ENCODE measurements around the gene GRWD1. TPM values are rescaled to one million over a fixed set of nuclear protein-coding genes. Genes with fewer than 3 reads are reported as not detected.
"Not testable (repeated sequence)": the region's sequence is repeated elsewhere in the genome, so short reads cannot be mapped to it uniquely, and the experiment has no call there.

GRWD1 gene
- total RNA-seq, 1 donor from 2014 or later = 77.8 TPM

DNA sequence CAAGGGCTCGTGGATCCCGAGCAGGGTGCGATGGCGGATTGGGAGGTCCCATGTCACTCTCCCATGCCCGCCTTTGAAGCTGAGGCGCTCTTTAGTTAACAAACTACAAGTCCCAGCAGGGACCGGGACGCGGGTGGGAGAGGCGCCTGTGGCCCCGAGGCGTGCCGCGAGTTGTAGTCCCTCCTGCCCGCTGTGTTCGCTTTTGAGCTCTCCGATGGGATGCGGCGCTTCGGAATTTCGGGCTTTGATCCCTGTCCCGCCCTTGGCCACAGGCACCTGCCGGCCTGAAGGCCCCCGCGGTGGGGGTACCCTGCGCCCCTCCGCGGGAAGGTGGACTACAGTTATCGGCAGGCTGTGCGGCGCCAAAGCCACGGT is 34.4 kb downstream of the GRWD1 start:
- Mint-ChIP-seq H3K36me3 (ENCODE audit: low read depth) (peaks cover 20% of the 10 kb centered on the region), H3K4me3 (ENCODE audit: low read depth) (peak overlapping the region; percentile 72), H3K27me3 (ENCODE audit: low read depth) (no peaks in the 10 kb centered on the region), H3K9me3 (no peaks in the 10 kb centered on the region), H3K27ac (peak overlapping the region; percentile 73), H3K4me1 (ENCODE audit: low read depth) (peaks cover 12% of the 10 kb centered on the region)
- no peak for DNase-seq (ENCODE audit: low spot score)
- intact Hi-C loops (cut with micrococcal nuclease) = no loop called here

DNA sequence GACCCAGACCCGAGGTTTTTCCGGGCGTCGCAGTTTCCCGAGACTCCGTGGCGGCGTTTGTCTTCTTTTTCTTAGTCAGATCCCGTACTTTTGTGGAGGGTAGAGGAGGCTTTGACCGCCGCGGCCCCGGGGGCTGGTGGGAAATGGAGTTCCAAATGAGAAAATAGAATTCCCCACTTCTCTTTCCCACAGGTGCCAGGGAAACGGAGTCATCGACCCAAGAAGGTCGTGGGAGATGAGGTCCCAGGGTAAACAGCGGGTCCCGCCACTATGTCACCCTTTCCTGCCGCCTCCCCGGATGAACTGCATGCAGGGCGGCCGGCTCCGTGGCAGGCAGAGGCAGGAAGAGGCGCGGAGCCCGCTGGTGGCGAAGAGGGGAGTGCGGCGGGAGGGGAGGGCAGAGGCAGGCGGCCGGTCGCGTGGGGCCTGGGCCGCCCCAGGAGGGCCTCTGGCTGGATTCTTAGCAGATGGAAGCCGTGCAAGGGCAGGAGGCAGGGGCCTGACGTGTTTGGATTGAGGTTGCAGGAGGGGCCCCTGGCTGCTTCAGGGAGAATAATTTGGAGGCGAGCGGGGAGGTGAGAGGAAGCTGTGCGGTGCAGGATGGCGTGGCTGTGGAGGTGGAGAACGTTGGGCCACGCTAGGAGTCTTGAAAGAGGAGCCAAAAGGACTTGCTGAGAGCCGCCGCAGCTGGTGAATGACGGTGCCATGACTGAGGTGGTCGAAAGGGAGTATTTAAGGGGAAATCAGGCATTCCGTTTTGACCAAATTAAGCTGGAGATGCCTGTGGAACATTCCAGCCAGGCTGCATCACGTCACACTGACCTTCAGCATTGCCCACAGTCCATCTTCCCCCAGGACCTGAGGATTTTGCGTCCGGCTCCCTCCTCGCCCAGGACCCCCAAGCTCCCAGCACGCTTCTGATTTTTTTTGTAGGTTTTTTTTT is 35.0 kb downstream of the GRWD1 start:
- Mint-ChIP-seq H3K27ac (peak overlapping the region; percentile 73), H3K9me3 (no peaks in the 10 kb centered on the region), H3K4me3 (ENCODE audit: low read depth) (peak overlapping the region; percentile 72), H3K27me3 (ENCODE audit: low read depth) (no peaks in the 10 kb centered on the region), H3K36me3 (ENCODE audit: low read depth) (peaks cover 13% of the 10 kb centered on the region), H3K4me1 (ENCODE audit: low read depth) (peaks cover 12% of the 10 kb centered on the region)
- intact Hi-C loops (cut with micrococcal nuclease) = no loop called here
- DNase-seq (ENCODE audit: low spot score) = peak; percentile 55

DNA sequence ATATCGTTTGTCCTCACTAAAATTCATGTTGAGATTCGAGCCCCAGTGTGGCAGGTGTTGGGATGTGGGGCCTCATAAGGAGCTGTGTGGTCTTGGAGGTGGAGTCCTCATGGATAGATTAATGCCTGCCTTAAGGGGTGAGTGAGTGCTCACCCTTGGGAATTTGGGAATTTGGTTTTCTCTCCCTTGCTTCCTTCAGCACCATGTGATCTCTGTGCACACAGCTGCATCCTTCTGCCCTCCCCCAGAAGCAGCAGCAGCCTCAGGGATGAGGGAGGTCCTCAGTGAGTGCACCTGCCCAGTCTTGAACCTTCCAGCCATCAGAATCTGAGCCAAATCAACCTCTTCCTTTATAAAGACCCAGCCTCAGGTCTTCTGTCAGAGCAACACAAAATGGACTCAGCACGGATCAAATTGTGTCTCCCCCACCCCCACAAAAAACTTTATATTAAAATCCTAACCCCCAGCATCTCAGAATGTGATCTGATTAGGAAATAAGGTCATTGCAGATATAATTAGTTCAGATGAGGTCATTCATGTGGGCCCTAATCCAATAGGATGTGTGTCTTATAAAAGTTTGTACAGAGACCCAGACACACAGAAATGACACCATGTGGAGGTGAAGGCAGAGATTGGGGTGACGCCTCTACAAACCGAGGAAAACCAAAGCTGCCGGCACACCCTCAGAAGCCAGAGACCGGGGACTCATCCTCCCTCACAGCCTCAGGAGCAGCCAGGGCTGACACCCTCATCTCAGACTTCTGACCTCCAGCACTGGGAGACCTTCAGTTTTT is 36.3 kb downstream of the GRWD1 start:
- Mint-ChIP-seq H3K27me3 (ENCODE audit: low read depth) (no peaks in the 10 kb centered on the region), H3K4me1 (ENCODE audit: low read depth) (peaks cover 12% of the 10 kb centered on the region), H3K36me3 (ENCODE audit: low read depth) (peaks cover 8% of the 10 kb centered on the region), H3K27ac (no peak overlapping the region), H3K9me3 (no peaks in the 10 kb centered on the region), H3K4me3 (ENCODE audit: low read depth) (no peak overlapping the region)
- no peak for DNase-seq (ENCODE audit: low spot score)
- intact Hi-C loops (cut with micrococcal nuclease) = no loop called here

DNA sequence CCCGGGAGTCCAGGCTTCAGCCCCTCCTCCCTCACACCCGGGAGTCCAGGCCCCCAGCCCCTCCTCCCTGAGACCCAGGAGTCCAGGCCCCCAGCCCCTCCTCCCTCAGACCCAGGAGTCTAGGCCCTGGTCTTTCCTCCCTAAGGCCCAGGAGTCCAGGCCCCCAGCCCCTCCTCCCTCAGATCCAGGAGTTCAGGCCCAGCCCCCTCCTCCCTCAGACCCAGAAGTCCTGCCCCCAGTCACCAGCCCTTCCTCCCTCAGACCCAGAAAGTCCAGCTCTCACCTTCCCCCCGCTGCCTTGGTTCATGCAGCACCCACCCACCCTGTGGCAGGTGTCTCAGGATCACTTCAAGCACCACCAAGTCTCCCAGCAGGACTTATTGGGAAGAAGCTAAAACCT is 37.5 kb downstream of the GRWD1 start:
- intact Hi-C loops (cut with micrococcal nuclease) = no loop called here
- DNase-seq (ENCODE audit: low spot score) = no peak
- no peaks in the 10 kb centered on the region for H3K27me3 Mint-ChIP-seq (ENCODE audit: low read depth)
- no peaks in the 10 kb centered on the region for H3K9me3 Mint-ChIP-seq
- peaks cover 12% of the 10 kb centered on the region for H3K4me1 Mint-ChIP-seq (ENCODE audit: low read depth)
- H3K36me3 Mint-ChIP-seq (ENCODE audit: low read depth) = peaks cover 8% of the 10 kb centered on the region
- H3K4me3 Mint-ChIP-seq (ENCODE audit: low read depth) = no peak overlapping the region
- H3K27ac Mint-ChIP-seq = no peak overlapping the region

DNA sequence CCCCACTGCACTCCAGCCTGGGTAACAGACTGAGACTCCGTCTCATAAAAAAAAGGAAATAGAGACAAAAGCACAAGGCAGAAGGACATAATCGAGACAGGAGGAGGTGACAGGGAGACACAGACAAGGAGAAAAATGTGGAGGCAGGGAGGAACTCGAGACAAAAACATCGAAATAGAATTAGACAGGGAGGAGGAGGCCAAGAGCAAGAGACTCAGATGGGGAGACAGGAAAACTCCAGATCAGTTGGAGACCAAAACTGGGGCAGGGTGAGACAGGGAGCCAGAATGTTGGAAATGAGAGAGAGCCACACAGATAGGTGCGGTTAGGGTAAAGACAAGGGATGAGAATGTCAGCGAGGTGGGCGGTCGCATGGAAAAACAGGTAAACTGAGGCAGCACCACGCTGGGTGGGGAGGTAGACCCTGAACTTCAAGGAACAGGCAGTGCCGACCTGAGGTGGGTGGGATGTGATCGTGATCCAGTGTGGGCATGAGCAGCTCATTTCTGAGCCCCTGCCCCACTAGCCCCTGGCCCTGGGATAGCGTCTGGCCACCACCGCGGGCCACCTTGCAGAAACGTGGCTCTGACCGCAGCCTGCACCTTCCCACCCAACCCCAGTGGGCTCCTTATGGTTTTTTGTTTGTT is 38.6 kb downstream of the GRWD1 start:
- H3K27ac Mint-ChIP-seq = no peak overlapping the region
- intact Hi-C loops (cut with micrococcal nuclease) = no loop called here
- no peaks in the 10 kb centered on the region for H3K9me3 Mint-ChIP-seq
- H3K4me1 Mint-ChIP-seq (ENCODE audit: low read depth) = peaks cover 10% of the 10 kb centered on the region
- H3K36me3 Mint-ChIP-seq (ENCODE audit: low read depth) = peaks cover 5% of the 10 kb centered on the region
- no peak for DNase-seq (ENCODE audit: low spot score)
- no peak overlapping the region for H3K4me3 Mint-ChIP-seq (ENCODE audit: low read depth)
- no peaks in the 10 kb centered on the region for H3K27me3 Mint-ChIP-seq (ENCODE audit: low read depth)

DNA sequence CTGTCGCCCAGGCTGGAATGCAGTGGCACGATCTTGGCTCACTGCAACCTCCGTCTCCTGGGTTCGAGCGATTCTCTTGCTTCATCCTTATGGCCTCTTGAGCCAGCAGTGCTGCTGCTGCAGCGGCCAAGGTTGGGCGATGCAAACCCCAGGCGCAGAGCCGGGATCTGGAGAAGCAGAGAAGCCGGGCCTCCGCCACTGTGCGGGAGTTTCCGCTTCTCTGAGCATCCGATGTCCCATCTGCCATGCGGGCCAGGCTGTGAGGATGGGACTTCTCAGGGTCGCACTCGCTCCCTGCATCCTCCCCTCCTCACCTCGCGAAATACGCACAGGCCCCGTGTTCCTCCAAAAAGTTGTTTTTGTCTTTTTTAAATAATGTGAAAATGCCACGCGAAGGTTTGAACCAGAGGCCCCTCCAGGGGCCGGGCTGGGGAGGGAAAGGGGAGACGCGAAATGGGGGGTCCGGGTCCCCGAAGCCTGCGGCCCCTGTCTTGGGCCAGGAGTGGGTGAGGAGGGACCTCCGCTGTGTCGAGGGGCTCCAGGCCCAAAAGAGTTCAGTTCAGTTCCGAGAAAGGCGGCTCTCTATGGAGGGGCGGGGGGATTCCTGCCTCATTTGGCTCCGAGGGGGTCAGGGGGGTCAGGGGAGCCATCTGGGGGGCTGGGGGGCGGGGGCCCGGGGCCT is 39.3 kb downstream of the GRWD1 start:
- no peaks in the 10 kb centered on the region for H3K9me3 Mint-ChIP-seq
- intact Hi-C loops (cut with micrococcal nuclease) = no loop called here
- no peak for DNase-seq (ENCODE audit: low spot score)

DNA sequence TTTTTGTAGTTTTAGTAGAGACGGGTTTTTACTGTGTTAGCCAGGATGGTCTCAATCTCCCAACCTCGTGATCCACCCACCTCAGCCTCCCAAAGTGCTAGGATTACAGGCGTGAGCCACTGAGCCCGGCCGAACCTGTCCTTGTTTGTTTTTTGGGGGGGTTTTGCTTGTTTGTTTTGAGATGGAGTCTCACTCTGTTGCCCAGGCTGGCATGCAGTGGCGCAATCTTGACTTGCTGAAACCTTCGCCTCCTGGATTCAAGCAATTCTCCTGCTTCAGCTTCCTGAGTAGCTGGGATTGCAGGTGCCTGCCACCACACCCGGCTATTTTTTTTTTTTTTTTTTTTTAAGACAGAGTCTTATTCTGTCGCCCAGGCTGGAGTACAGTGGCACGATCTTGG is 40.9 kb downstream of the GRWD1 start:
- H3K4me3 Mint-ChIP-seq (ENCODE audit: low read depth); intact Hi-C loops (cut with micrococcal nuclease); H3K27me3 Mint-ChIP-seq (ENCODE audit: low read depth); DNase-seq (ENCODE audit: low spot score); H3K4me1 Mint-ChIP-seq (ENCODE audit: low read depth); H3K9me3 Mint-ChIP-seq; H3K27ac Mint-ChIP-seq; H3K36me3 Mint-ChIP-seq (ENCODE audit: low read depth): not testable (repeated sequence)

More for the DNA sequence above, 39.3 kb downstream of the GRWD1 start:
- no peaks in the 10 kb centered on the region for H3K27me3 Mint-ChIP-seq (ENCODE audit: low read depth)
- no peak overlapping the region for H3K27ac Mint-ChIP-seq
- H3K4me3 Mint-ChIP-seq (ENCODE audit: low read depth) = no peak overlapping the region
- no peaks in the 10 kb centered on the region for H3K36me3 Mint-ChIP-seq (ENCODE audit: low read depth)
- peaks cover 7% of the 10 kb centered on the region for H3K4me1 Mint-ChIP-seq (ENCODE audit: low read depth)

DNA sequence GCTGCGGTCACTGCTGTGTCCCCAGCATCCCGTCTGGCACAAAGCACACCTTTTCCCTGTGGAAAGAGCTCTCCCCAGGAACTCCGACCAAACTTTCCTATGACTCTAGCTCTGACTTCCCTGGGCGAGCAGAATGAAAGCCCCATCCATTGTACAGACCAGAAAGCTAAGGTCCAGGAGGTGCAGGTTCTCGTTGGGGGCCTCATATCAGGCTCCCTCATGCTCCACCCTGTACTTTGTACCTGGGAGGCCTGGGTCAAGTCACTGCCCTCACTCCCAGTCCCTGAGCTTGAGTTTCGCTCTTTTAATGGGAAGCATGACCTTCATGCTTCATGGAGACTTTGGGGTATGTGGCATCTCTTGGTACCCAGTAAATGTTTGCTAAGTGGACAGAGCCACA is 41.8 kb downstream of the GRWD1 start:
- peaks cover 13% of the 10 kb centered on the region for H3K27me3 Mint-ChIP-seq (ENCODE audit: low read depth)
- no peak for DNase-seq (ENCODE audit: low spot score)
- H3K36me3 Mint-ChIP-seq (ENCODE audit: low read depth) = no peaks in the 10 kb centered on the region
- H3K9me3 Mint-ChIP-seq = no peaks in the 10 kb centered on the region
- intact Hi-C loops (cut with micrococcal nuclease) = no loop called here
- H3K27ac Mint-ChIP-seq = no peak overlapping the region
- H3K4me1 Mint-ChIP-seq (ENCODE audit: low read depth) = peaks cover 14% of the 10 kb centered on the region
- H3K4me3 Mint-ChIP-seq (ENCODE audit: low read depth) = no peak overlapping the region

DNA sequence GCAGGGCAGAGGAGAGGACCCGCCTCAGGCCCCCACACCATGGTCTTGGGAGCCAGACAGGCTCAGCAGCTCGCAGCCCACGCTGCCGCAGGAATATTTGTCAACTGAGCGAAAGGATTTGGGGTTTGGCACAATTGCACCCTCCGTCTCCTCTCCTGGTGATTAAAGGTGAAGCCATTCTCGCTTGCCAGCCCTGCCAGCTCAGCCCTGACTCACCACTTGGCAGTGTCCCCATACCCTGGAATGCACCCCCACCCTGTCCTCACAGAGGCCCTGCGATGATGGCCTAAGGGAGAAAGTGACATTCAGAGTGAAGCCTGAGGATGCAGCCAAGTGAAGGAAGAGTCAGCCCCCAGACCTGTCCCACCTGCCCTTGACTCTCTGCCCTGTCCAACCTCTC is 42.2 kb downstream of the GRWD1 start:
- H3K27ac Mint-ChIP-seq = no peak overlapping the region
- H3K36me3 Mint-ChIP-seq (ENCODE audit: low read depth) = no peaks in the 10 kb centered on the region
- peaks cover 17% of the 10 kb centered on the region for H3K4me1 Mint-ChIP-seq (ENCODE audit: low read depth)
- peaks cover 15% of the 10 kb centered on the region for H3K27me3 Mint-ChIP-seq (ENCODE audit: low read depth)
- intact Hi-C loops (cut with micrococcal nuclease) = no loop called here
- no peak for DNase-seq (ENCODE audit: low spot score)
- H3K4me3 Mint-ChIP-seq (ENCODE audit: low read depth) = no peak overlapping the region
- no peaks in the 10 kb centered on the region for H3K9me3 Mint-ChIP-seq

DNA sequence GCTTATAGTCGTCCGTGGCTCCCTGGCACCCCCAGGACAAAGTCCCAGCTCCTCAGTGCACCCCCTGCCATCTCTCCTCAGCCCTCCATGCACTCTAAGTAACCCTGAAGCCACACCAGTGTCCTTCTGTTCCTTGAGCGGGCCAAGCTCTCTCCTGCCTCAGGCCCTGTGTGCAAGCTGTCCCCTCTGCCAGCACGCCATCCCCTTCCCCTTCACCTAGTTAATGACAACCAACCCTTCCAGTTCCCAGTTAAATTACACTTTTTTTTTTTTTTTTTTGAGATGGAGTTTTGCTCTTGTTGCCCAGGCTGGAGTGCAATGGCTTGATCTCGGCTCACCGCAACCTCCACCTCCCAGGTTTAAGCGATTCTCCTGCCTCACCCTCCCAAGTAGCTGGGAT is 42.7 kb downstream of the GRWD1 start:
- H3K9me3 Mint-ChIP-seq; H3K27ac Mint-ChIP-seq; H3K36me3 Mint-ChIP-seq (ENCODE audit: low read depth); H3K4me3 Mint-ChIP-seq (ENCODE audit: low read depth); intact Hi-C loops (cut with micrococcal nuclease); DNase-seq (ENCODE audit: low spot score): not testable (repeated sequence)
- peaks cover 15% of the 10 kb centered on the region for H3K27me3 Mint-ChIP-seq (ENCODE audit: low read depth)
- peaks cover 18% of the 10 kb centered on the region for H3K4me1 Mint-ChIP-seq (ENCODE audit: low read depth)

DNA sequence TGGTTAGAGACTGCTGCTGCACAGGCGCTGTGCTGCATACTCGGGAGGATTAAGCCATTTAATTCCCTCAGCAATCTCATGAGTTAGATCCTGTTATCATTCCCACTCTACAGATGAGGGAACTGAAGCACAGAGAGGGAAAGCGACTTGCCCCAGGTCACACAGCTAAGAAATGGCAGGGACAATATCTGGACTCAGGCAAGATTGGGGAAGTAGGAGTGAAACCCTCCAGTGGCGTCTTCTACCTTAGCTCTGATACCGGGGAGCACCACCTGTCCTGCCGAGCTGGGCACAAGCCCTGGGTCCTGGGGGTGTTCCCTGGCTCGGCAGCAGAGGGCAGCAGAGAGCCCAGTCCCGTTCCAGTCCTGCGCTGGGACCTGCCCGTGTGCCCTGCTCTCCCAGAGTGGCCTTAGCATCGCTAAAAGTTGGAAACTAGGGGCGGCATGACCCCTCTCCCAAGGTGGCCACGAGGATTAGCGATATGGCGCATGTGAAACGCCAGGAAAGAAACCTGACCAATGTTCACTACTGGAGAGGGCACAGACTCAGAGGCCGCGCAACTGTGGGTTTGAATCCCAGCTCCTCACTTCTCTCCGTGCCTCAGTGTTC is 43.9 kb downstream of the GRWD1 start:
- no peak overlapping the region for H3K4me3 Mint-ChIP-seq (ENCODE audit: low read depth)

More for the DNA sequence above, 43.9 kb downstream of the GRWD1 start:
- H3K9me3 Mint-ChIP-seq = no peaks in the 10 kb centered on the region
- H3K36me3 Mint-ChIP-seq (ENCODE audit: low read depth) = no peaks in the 10 kb centered on the region
- peaks cover 18% of the 10 kb centered on the region for H3K4me1 Mint-ChIP-seq (ENCODE audit: low read depth)
- DNase-seq (ENCODE audit: low spot score) = peak; percentile 76
- intact Hi-C loops (cut with micrococcal nuclease) = loop anchor here (1.0 kb wide), 1 partner anchor 95 kb away; no protein-coding TSS in a partner anchor
- H3K27me3 Mint-ChIP-seq (ENCODE audit: low read depth) = peaks cover 22% of the 10 kb centered on the region
- no peak overlapping the region for H3K27ac Mint-ChIP-seq
